IMR-90 (cell line): ENCODE measurements around the gene MTPN. TPM values are rescaled to one million over a fixed set of nuclear protein-coding genes. Genes with fewer than 3 reads are reported as not detected.

Experiments used
- ATAC-seq: fragments of 200-7000 bp; cut with Tn5 transposase; 2 replicates; pipeline ENCODE4 v1.9.1; 2020; ENCODE audit warnings: low read depth, mild to moderate bottlenecking, moderate library complexity
- BruUV-seq: library from RNA; stranded (reverse); fragments of 400-500 nt; replicated peaks from 2 replicates; lab custom pipeline; 2021; lab: Mats Ljungman, UMichigan
- CTCF ChIA-PET: fragments of 300-600 bp; formaldehyde crosslinking; extraction: SDS; loops from one replicate; lab custom pipeline; 2021; ENCODE audit warnings: antibody characterized with exemption; lab: Yijun Ruan, JAX
- POLR2A ChIA-PET: fragments of 300-600 bp; sonication (Branson Sonifier 250); formaldehyde crosslinking; loops from one replicate; lab custom pipeline; 2022; ENCODE audit warnings: antibody characterized with exemption; ENCODE audit not compliant: unreplicated experiment; lab: Charles Lee
- DNase-seq: peaks from one replicate; pipeline ENCODE4 v3.0.0; 2013
- H2AFZ ChIP-seq: replicated peaks from 2 replicates; pipeline ENCODE3; 2013; ENCODE audit warnings: low read length, mild to moderate bottlenecking; ENCODE audit not compliant: poor library complexity
- H2AK5ac ChIP-seq: 2 replicates; pipeline ENCODE4 v1.6.1; 2013; ENCODE audit warnings: low read depth, low read length, inconsistent platforms
- H2AK9ac ChIP-seq: replicated peaks from 2 replicates; pipeline ENCODE3; 2013; ENCODE audit warnings: mild to moderate bottlenecking, low read depth, low read length, moderate library complexity; ENCODE audit not compliant: poor library complexity
- H2BK120ac ChIP-seq: 2 replicates; pipeline ENCODE4 v1.6.1; 2013; ENCODE audit warnings: low read depth, low read length, inconsistent platforms
- H2BK15ac ChIP-seq: 3 replicates; pipeline ENCODE4 v1.6.1; 2013; ENCODE audit warnings: low read depth, low read length, inconsistent platforms
- H2BK20ac ChIP-seq: 2 replicates; pipeline ENCODE4 v1.6.1; 2013; ENCODE audit warnings: low read depth, mild to moderate bottlenecking, inconsistent platforms, low read length, moderate library complexity
- H2BK5ac ChIP-seq: 2 replicates; pipeline ENCODE4 v1.6.1; 2013; ENCODE audit warnings: mild to moderate bottlenecking, low read depth, low read length, inconsistent platforms; ENCODE audit not compliant: poor library complexity, severe bottlenecking
- H3K14ac ChIP-seq: replicated peaks from 2 replicates; pipeline ENCODE4 v1.6.1; 2013; ENCODE audit warnings: low read depth, low read length, inconsistent platforms
- H3K18ac ChIP-seq: 2 replicates; pipeline ENCODE4 v1.6.1; 2013; ENCODE audit warnings: low read depth, low read length, control low read depth
- H3K23ac ChIP-seq: 2 replicates; pipeline ENCODE4 v1.6.1; 2013; ENCODE audit warnings: low read depth, low read length, inconsistent platforms
- H3K27ac ChIP-seq: 2 replicates; pipeline ENCODE4 v1.5.1; 2013; ENCODE audit warnings: mild to moderate bottlenecking, control low read depth, low read length; ENCODE audit not compliant: insufficient read depth
- H3K27me3 ChIP-seq: 2 replicates; pipeline ENCODE4 v1.6.1; 2013; ENCODE audit warnings: low read length; ENCODE audit not compliant: control insufficient read depth, insufficient read depth
- H3K36me3 ChIP-seq: 2 replicates; pipeline ENCODE4 v1.6.1; 2013; ENCODE audit warnings: low read length, mixed read lengths; ENCODE audit not compliant: control insufficient read depth, insufficient read depth
- H3K4ac ChIP-seq: 2 replicates; pipeline ENCODE4 v1.6.1; 2013; ENCODE audit warnings: low read depth, low read length, inconsistent platforms
- H3K4me1 ChIP-seq: 2 replicates; pipeline ENCODE4 v1.6.1; 2013; ENCODE audit warnings: low read length, mixed read lengths; ENCODE audit not compliant: control insufficient read depth, insufficient read depth
- H3K4me2 ChIP-seq: 2 replicates; pipeline ENCODE4 v1.6.1; 2013; ENCODE audit warnings: low read depth, mild to moderate bottlenecking, control low read depth, low read length, moderate library complexity
- H3K4me3 ChIP-seq: 2 replicates; pipeline ENCODE4 v1.5.1; 2013; ENCODE audit warnings: low read depth, mild to moderate bottlenecking, control low read depth, low read length, moderate library complexity; ENCODE audit not compliant: insufficient read depth
- H3K56ac ChIP-seq: 2 replicates; pipeline ENCODE4 v1.6.1; 2013; ENCODE audit warnings: low read length, inconsistent platforms; ENCODE audit not compliant: insufficient read depth; ENCODE audit errors: extremely low read depth
- H3K79me1 ChIP-seq, 2 experiments: 2 replicates each; pipeline ENCODE4 v1.6.1; 2013; ENCODE audit warnings: low read length in 2 of 2, inconsistent platforms in 1 of 2, low read depth in 1 of 2
- H3K9ac ChIP-seq: 2 replicates; pipeline ENCODE4 v1.6.1; 2013; ENCODE audit warnings: low read depth, low read length, control low read depth
- H3K9me1 ChIP-seq: 2 replicates; pipeline ENCODE4 v1.6.1; 2013; ENCODE audit warnings: low read length, inconsistent platforms; ENCODE audit not compliant: insufficient read depth
- H3K9me3 ChIP-seq: 2 replicates; pipeline ENCODE4 v1.6.1; 2013; ENCODE audit warnings: low read length; ENCODE audit not compliant: control insufficient read depth, insufficient read depth
- H4K20me1 ChIP-seq: 2 replicates; pipeline ENCODE4 v1.6.1; 2013; ENCODE audit warnings: low read length, inconsistent platforms; ENCODE audit not compliant: insufficient read depth
- H4K5ac ChIP-seq: 2 replicates; pipeline ENCODE4 v1.6.1; 2013; ENCODE audit warnings: mild to moderate bottlenecking, low read depth, low read length, control low read depth
- H4K8ac ChIP-seq, 2 experiments: 2 replicates each; pipeline ENCODE4 v1.6.1; 2013; ENCODE audit warnings: low read depth in 2 of 2, low read length in 2 of 2, control low read depth in 1 of 2, inconsistent platforms in 1 of 2
- H4K91ac ChIP-seq: 2 replicates; pipeline ENCODE4 v1.6.1; 2013; ENCODE audit warnings: low read depth, low read length, inconsistent platforms; ENCODE audit not compliant: insufficient read depth
- BHLHE40 ChIP-seq: fragments of 150-350 bp; IDR thresholded peaks from 2 replicates; pipeline ENCODE4 v1.6.1; 2016; ENCODE audit warnings: mild to moderate bottlenecking, low read depth, low read length
- CEBPB ChIP-seq: IDR thresholded peaks from 2 replicates; pipeline ENCODE4 v1.6.1; 2012; ENCODE audit warnings: low read depth, low read length, improper control_type of control experiment
- CHD1 ChIP-seq: IDR thresholded peaks from 2 replicates; pipeline ENCODE4 v1.6.1; 2012; ENCODE audit warnings: low read depth, low read length, improper control_type of control experiment
- CTCF ChIP-seq: conservative IDR thresholded peaks from 2 replicates; pipeline ENCODE4 v1.5.1; 2012; ENCODE audit warnings: mild to moderate bottlenecking, low read depth, low read length, improper control_type of control experiment
- ELK1 ChIP-seq: fragments of 150-350 bp; IDR thresholded peaks from 2 replicates; pipeline ENCODE4 v1.6.1; 2016; ENCODE audit warnings: low read depth, mild to moderate bottlenecking, low read length, moderate library complexity, borderline replicate concordance
- FOS ChIP-seq: fragments of 150-350 bp; IDR thresholded peaks from 2 replicates; pipeline ENCODE4 v1.6.1; 2016; ENCODE audit warnings: low read depth, low read length
- MAFK ChIP-seq: IDR thresholded peaks from 2 replicates; pipeline ENCODE4 v1.6.1; 2012; ENCODE audit warnings: low read depth, low read length, improper control_type of control experiment
- MAZ ChIP-seq: IDR thresholded peaks from 2 replicates; pipeline ENCODE4 v1.6.1; 2012; ENCODE audit warnings: low read depth, mild to moderate bottlenecking, low read length, improper control_type of control experiment, moderate library complexity, borderline replicate concordance
- MXI1 ChIP-seq: IDR thresholded peaks from 2 replicates; pipeline ENCODE4 v1.6.1; 2012; ENCODE audit warnings: low read depth, mild to moderate bottlenecking, low read length, moderate library complexity, borderline replicate concordance
- NFE2L2 ChIP-seq: fragments of 150-350 bp; IDR thresholded peaks from 2 replicates; pipeline ENCODE4 v1.6.1; 2016; ENCODE audit warnings: low read depth, mild to moderate bottlenecking, low read length
- POLR2A ChIP-seq: IDR thresholded peaks from 2 replicates; pipeline ENCODE4 v1.6.1; 2012; ENCODE audit warnings: mild to moderate bottlenecking, low read depth, low read length
- RAD21 ChIP-seq: IDR thresholded peaks from 2 replicates; pipeline ENCODE4 v1.6.1; 2012; ENCODE audit warnings: low read length, improper control_type of control experiment
- RCOR1 ChIP-seq: IDR thresholded peaks from 2 replicates; pipeline ENCODE4 v1.6.1; 2012; ENCODE audit warnings: mild to moderate bottlenecking, low read length, improper control_type of control experiment; ENCODE audit not compliant: insufficient replicate concordance
- RFX5 ChIP-seq: IDR thresholded peaks from 2 replicates; pipeline ENCODE4 v1.8.0; 2012; ENCODE audit warnings: low read depth, mild to moderate bottlenecking, low read length, moderate library complexity
- SMC3 ChIP-seq: fragments of 150-350 bp; IDR thresholded peaks from 2 replicates; pipeline ENCODE4 v1.6.1; 2016; ENCODE audit warnings: low read depth, mild to moderate bottlenecking, antibody characterized with exemption, low read length, moderate library complexity
- USF2 ChIP-seq: fragments of 150-350 bp; IDR thresholded peaks from 2 replicates; pipeline ENCODE4 v1.6.1; 2017; ENCODE audit warnings: mild to moderate bottlenecking, antibody characterized with exemption, low read length, low read depth
- WGBS, 2 experiments: methylation state at CpG; one replicate each; pipeline versions ENCODE4 v1.1.5 to v1.1.7; 2013; ENCODE audit warnings: missing lambda C conversion rate in 2 of 2; ENCODE audit not compliant: insufficient read length in 1 of 2; ENCODE audit errors: extremely low coverage in 2 of 2; 5-methylcytosine and 5-hydroxymethylcytosine counted together
- dilution Hi-C: fragments of 300-500 bp; cut with HindIII; formaldehyde crosslinking; loops from one replicate; pipeline ENCODE4 v1.14.3; 2018; ENCODE audit warnings: low sequenced_read_pairs; ENCODE audit not compliant: unreplicated experiment
- in situ Hi-C: fragments of 300-500 bp; cut with MboI; formaldehyde crosslinking; loops from 3 replicates; pipeline ENCODE4 v1.14.3; 2019; ENCODE audit warnings: low sequenced_read_pairs, inconsistent platforms, mixed read lengths
- intact Hi-C: fragments of 100-400 bp; cut with micrococcal nuclease; formaldehyde crosslinking; loops from 2 replicates; pipeline ENCODE4 v1.10.0; 2022
- polyA plus RNA-seq, 3 experiments: library from polyadenylated mRNA; depleted of rRNA; stranded (reverse); fragments of >200 nt; gene quantifications; 2 replicates each; pipeline ENCODE4 v1.2.3, GENCODE V29; 2012; ENCODE audit warnings: low replicate concordance in 1 of 3
- total RNA-seq: library from RNA; depleted of rRNA; stranded (reverse); fragments of >200 nt; gene quantifications from 2 replicates; pipeline ENCODE4 v1.2.3, GENCODE V29; 2012

The MTPN gene
- total and polyA plus RNA-seq, 2 of the 4 experiments (the other 2 are of a cell fraction): 58.8 to 94.4 TPM

DNA sequence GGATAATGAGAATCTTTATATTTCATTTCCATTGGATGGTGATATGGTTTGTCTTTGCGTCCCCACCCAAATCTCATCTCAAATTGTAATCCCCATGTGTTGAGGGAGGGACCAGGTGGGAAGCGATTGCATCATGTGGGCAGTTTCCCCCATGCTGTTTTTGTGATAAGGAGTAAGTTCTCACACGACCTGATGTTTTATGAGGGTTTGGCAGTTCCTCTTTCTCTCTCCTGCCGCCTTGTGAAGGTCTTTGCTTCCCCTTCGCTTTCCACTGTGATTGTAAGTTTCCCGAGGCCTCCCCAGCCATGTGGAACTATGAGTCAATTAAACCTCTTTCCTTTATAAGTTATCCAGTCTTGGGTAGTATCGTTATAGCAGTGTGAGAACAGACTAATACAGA, 59.4 kb downstream of the MTPN start:
- no peak overlapping the region for H3K4ac ChIP-seq
- H3K18ac ChIP-seq: no peak overlapping the region
- ChIA-PET CTCF (no interaction called here), POLR2A (no interaction called here)
- no peak overlapping the region for H4K91ac ChIP-seq
- no peak overlapping the region for H3K56ac ChIP-seq
- H4K8ac ChIP-seq: no peak overlapping the region
- no peaks in the 10 kb centered on the region for H3K36me3 ChIP-seq
- no peak overlapping the region for H3K9ac ChIP-seq
- H2BK20ac ChIP-seq: no peak overlapping the region
- H2BK5ac ChIP-seq: no peak overlapping the region
- no peaks in the 10 kb centered on the region for H3K27me3 ChIP-seq
- no peak overlapping the region for H3K27ac ChIP-seq
- H3K79me1 ChIP-seq: 0 out of 4 replicates have a peak, but pooled peaks cover 0 to 4% of the 10 kb centered on the region in 2 experiments
- no peak for DNase-seq
- H3K4me3 ChIP-seq: no peak overlapping the region
- no peak overlapping the region for H4K5ac ChIP-seq
- no peaks in the 10 kb centered on the region for H3K4me1 ChIP-seq
- H2BK120ac ChIP-seq: no peak overlapping the region
- no peak overlapping the region for H2AK9ac ChIP-seq
- in situ Hi-C loops: no loop called here
- TF ChIP-seq CHD1 (no peak), SMC3 (no peak), FOS (no peak), RFX5 (no peak), USF2 (no peak), BHLHE40 (no peak), NFE2L2 (no peak), CTCF (no peak), MAZ (no peak), CEBPB (no peak), RAD21 (no peak), POLR2A (no peak), RCOR1 (no peak), MAFK (no peak), MXI1 (no peak), ELK1 (no peak)
- no peak overlapping the region for H3K4me2 ChIP-seq
- dilution Hi-C loops: no loop called here
- H2BK15ac ChIP-seq: no peak overlapping the region
- intact Hi-C loops: no loop called here
- H2AFZ ChIP-seq: no peak overlapping the region
- WGBS, 2 experiments: no CpG with 5 or more reads among the region's 7 CpGs
- H3K23ac ChIP-seq: no peak overlapping the region
- H4K20me1 ChIP-seq: no peaks in the 10 kb centered on the region
- H3K9me1 ChIP-seq: peaks cover 8% of the 10 kb centered on the region; the same call in 1 of the 2 replicates
- no TSS peak for BruUV-seq
- no peak overlapping the region for H3K14ac ChIP-seq
- no peak for ATAC-seq
- H2AK5ac ChIP-seq: no peak overlapping the region
- H3K9me3 ChIP-seq: no peaks in the 10 kb centered on the region
